Kidney capillary endothelial cell (primary cell): ENCODE results near the gene ADAM10.

Experiments used
- DNase-seq: peaks from one replicate; pipeline ENCODE4 v3.0.0-alpha.2; 2018; ENCODE audit warnings: low spot score

Gene ADAM10

DNA sequence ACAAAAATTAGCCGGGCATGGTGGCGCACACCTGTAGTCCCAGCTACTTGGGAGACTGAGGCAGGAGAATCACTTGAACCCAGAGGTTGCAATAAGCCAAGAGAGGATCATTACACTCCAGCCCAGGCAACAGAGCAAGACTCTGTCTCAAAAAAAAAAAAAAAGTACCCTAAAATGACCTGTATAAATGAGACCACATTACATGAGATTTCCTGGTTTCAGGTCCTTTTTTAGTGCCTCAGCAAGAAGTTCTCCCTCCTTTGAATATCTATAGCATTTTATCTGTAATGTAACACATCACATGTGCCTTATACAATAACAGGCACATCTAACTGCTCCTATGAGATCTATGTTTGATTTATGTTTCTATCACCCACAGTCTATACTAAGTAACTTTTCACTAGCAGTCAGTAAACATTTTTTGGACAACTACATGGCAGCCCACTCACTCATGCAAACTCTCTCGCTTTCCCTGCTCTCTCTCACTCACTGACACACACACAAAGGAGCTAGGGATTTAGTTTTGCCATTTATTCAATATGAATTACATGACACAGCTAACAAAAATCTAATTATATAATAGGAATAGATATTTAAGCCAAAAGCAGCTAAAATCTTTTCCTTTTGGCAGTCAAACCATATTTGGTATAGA lies 34.1 kb downstream of the ADAM10 start:
- DNase-seq: no peak

GRCh38 chr15:58710701-58711100 lies 38.8 kb downstream of the ADAM10 start:
- no peak for DNase-seq

DNA sequence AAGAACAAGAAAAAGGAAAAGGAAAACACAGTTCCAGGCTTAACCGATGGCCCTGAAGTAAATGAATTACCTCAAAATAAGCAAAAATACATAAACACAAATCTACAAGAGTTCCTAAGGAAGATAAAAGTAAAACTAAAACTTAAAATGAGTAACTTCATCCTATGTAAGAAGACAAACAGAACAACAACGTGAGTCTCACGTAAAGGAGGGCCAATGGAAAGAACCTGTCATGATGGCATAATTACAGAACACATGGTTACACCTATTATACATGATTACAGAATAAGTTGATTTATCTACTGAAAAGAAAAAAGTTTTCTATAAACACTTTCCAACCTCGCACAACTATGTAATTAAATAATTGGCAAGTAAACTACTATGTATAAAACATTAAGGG lies 42.1 kb downstream of the ADAM10 start:
- DNase-seq: no peak

- DNase-seq: no peak
Observed at GRCh38 chr15:58705105-58705504, 44.4 kb downstream of the ADAM10 start.

DNA sequence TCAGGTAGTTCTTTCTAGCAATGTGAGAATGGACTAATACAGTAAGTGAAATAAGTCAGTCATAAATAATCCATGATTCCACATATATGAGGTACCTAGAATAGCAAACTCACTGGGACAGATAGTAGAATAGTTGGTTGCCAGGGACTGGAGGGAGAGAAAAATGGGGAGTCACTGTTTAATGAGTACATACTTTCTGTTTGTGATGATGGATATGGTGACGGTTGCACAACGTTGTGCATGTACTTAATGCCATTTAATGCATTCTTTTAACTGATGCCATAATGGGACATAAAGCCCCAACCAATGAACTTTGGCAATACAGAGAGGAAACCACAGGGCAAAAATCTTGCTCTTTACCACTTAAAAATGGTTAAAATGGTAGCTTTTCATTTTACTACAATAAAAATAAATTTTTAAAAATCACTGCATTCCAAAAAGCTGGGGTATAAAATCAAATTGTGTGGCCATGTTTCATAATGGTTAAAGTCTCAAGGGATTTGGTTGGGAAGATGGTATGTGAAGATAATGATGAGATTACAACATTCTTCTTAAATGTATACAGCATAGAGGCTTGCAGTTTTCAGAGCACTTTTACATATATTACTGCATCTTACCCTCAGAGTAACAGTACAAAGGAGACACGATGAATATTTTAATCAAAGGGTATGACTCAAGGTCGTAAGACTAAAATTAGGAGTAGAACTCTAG lies 45.2 kb downstream of the ADAM10 start:
- DNase-seq: no peak

DNA sequence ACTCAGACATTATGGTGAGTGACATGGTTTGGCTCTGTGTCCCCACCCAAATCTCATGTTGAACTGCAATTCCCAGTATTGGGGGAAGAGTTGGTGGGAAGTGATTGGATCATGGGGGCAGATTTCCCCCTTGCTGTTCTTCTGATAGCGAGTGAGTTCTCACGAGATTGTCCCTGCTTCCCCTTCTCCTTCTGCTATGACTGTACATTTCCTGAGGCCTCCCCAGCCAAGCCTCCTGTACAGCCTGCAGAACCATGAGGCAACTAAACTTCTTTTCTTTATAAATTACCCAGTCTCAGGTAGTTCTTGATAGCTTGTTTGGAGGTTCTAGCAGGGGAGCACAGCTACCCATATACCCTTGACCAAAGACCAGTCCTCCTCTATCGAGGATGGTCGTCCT lies 45.9 kb downstream of the ADAM10 start:
- DNase-seq: no peak

DNA sequence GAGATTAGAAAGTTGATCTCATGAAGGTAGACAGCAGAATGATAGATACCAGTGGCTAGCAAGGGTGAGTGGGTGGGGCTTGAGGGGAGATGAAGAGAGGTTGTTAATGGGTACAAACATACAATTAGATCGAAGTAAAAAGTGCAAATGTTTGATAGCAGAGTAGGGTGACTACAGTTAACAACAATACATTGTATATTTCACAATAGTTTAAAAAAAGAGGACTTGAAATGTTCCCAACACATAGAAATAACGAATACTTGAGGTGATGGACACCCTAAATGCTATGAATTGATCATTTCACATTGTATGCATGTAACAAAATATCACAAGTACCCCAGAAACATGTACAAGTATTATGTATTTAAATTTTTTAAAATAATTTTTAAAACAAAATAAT lies 47.3 kb downstream of the ADAM10 start:
- DNase-seq: no peak

GRCh38 chr15:58701376-58701775 lies 48.1 kb downstream of the ADAM10 start:
- no peak for DNase-seq

GRCh38 chr15:58699769-58700168 lies 49.7 kb downstream of the ADAM10 start:
- no peak for DNase-seq

GRCh38 chr15:58698887-58699641 lies 50.4 kb downstream of the ADAM10 start:
- DNase-seq: no peak

GRCh38 chr15:58697220-58697619 lies 52.3 kb downstream of the ADAM10 start:
- no peak for DNase-seq

- DNase-seq: no peak
Observed at GRCh38 chr15:58696738-58697137, 52.8 kb downstream of the ADAM10 start.

DNA sequence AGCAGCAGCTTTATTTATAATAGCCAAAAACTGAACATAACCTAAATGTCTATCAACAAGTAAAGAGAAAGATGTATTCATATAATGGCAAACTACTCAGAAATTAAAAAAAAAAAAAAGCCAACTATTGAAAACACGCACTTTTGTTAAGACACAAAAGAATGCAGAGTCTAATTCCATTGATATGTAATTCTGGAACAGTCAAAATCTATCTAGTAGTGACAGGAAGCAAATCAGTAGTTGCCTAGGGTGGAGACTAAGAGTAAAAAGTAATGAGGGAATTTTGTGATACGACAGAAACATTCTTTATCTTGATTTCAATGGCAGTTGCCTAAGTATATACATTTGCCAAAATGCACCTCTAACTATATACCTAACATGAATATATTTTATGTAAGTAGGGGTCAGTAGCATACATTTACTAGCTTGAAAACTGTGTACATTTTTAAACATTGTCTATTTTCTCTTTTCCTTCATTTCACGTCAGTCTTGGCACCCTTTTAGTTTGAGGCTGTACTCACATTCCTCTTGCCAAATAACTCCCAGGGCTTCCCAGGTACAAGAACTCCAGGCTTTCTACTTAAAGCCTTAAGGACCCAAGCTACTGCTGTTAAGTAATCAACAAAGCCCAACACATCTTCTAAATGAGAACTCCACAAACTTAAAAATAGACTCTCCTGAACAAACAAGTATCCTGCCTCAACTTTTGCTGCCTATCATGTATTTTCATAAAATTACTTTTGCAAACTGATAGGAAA lies 54.7 kb downstream of the ADAM10 start:
- DNase-seq: no peak

- no peak for DNase-seq
Observed at GRCh38 chr15:58690703-58691102, 58.8 kb downstream of the ADAM10 start.

GRCh38 chr15:58689646-58690045 lies 59.9 kb downstream of the ADAM10 start:
- no peak for DNase-seq

DNA sequence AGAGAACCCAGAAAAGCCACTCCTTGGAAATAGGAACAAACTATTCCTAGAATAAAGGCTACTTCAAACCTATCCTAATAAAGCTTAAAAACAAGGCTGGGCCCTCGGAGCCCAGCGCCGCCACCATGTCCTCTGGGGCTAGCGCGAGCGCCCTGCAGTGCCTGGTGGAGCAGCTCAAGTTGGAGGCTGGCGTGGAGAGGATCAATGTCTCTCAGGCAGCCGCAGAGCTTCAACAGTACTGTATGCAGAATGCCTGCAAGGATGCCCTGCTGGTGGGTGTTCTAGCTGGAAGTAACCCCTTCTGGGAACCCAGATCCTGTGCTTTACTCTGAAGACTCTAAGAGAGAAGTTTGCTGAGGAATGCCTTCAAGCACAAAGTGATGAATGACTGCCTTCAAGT lies 63.2 kb downstream of the ADAM10 start:
- no peak for DNase-seq

- DNase-seq: no peak
Observed at GRCh38 chr15:58684751-58685150, 64.8 kb downstream of the ADAM10 start.

GRCh38 chr15:58684036-58684710 lies 65.3 kb downstream of the ADAM10 start:
- DNase-seq: no peak

GRCh38 chr15:58682234-58682633 lies 67.3 kb downstream of the ADAM10 start:
- no peak for DNase-seq

DNA sequence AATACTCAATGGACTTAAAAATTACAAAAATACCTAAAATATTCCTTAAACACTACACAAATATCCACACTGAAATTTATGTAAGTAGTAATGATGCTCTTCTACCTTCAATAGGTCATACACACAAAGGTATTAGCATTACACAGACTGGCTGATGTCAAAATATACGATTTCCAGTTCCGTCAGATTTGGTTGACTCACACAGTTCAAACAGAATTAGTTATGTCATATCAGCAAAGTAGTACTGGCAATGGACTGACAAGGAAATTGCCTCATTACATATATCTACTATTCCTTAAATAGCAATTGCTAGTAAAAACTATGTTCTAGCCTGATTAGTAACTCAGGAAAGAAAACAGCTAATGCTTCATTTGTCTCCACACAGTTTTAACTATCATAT lies 70.8 kb downstream of the ADAM10 start:
- peak; percentile 42 for DNase-seq

GRCh38 chr15:58677426-58677825 lies 72.1 kb downstream of the ADAM10 start:
- no peak for DNase-seq

DNA sequence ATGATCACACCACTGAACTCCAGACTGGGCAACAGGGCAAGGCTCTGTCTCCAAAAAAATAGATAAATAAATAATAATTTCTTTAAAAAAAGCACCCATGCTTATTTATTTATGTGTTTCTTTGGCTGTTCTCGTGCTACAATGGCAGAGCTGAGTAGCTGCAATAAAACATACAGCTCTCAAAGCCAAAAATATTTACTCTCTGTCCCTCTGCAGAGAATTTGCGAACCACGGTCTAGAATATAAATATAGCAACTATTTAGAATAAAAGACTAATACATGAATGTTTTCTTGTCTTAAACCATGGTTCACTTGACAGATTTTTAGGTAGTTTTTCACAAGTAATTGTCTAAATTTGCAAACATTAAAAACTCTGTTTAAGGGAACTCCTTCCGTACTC lies 72.7 kb downstream of the ADAM10 start:
- no peak for DNase-seq
